ENCODE measurements around the gene HKDC1. TPM values are rescaled to one million over a fixed set of nuclear protein-coding genes. Genes with fewer than 3 reads are reported as not detected.

Gene HKDC1
- total and polyA plus RNA-seq, 8 donors = 3.7 to 11.1 (median 7.3) TPM

- Histone ChIP-seq H3K9me3 (no peaks in the 10 kb centered on the region), H3K27ac (peak overlapping the region; percentile 81 to 98 (median 94)), H3K36me3 (no peaks in the 10 kb centered on the region), H3K27me3 (no peaks in the 10 kb centered on the region), H3K4me3 (peak overlapping the region; percentile 74 to 98 (median 86)), H3K4me1 (peaks cover 7 to 12% (median 12%) of the 10 kb centered on the region in 3 donors)
- TF ChIP-seq CTCF (IDR thresholded peaks at IDR 0.05) = no peak
- FAIRE-seq (no peak), ATAC-seq (peak; percentile 9 to 34 (median 21)), DNase-seq (peak in 2 of 6 donors; percentile 20 to 37)
- 27 to 28% methylated on average over 21 of the region's 21 CpGs for WGBS, 2 donors
- intact Hi-C loops (cut with DNase I) = no loop called here
Observed at GRCh38 chr10:69179089-69179742, 40.9 kb upstream of the HKDC1 start.

- ATAC-seq = peak; percentile 96 to 98 (median 97)
- Histone ChIP-seq H3K4me1 (peaks cover 7 to 12% (median 12%) of the 10 kb centered on the region in 3 donors), H3K9me3 (no peaks in the 10 kb centered on the region), H3K27ac (peak within 1 kb of the TSS; percentile 81 to 98 (median 94)), H3K4me3 (peak within 1 kb of the TSS; percentile 74 to 98 (median 86)), H3K27me3 (no peaks in the 10 kb centered on the region), H3K36me3 (no peaks in the 10 kb centered on the region)
- WGBS, 2 donors = 0% methylated on average over 43 to 44 of the region's 44 CpGs
- DNase-seq = peak; percentile 80 to 96 (median 90)
- TF ChIP-seq CTCF (IDR thresholded peaks at IDR 0.05) = no peak
- intact Hi-C loops (cut with DNase I) = no loop called here
- FAIRE-seq = peak; percentile 67
Observed at GRCh38 chr10:69179743-69180524, 40.2 kb upstream of the HKDC1 start, which contains the start of gene SUPV3L1. TSS of gene SUPV3L1 (plus strand) at chr10:69180234. CDS start at chr10:69180292, 58 bp downstream.

- Histone ChIP-seq H3K4me1 (peaks cover 7 to 12% (median 12%) of the 10 kb centered on the region in 3 donors), H3K27me3 (no peaks in the 10 kb centered on the region), H3K9me3 (no peaks in the 10 kb centered on the region), H3K36me3 (no peaks in the 10 kb centered on the region), H3K4me3 (peak overlapping the region; percentile 74 to 98 (median 86)), H3K27ac (peak overlapping the region; percentile 81 to 98 (median 94))
- DNase-seq (no peak), FAIRE-seq (no peak), ATAC-seq (no peak)
- intact Hi-C loops (cut with DNase I) = no loop called here
- WGBS, 2 donors = 1 to 2% methylated on average over 29 of the region's 29 CpGs
- TF ChIP-seq CTCF (IDR thresholded peaks at IDR 0.05) = no peak
Observed at GRCh38 chr10:69180525-69181204, 39.5 kb upstream of the HKDC1 start.

GRCh38 chr10:69181433-69181832 is 38.7 kb upstream of the HKDC1 start:
- 34 to 47% methylated on average over 1 of the region's 1 CpG for WGBS, 2 donors
- no peak overlapping the region for H3K27ac ChIP-seq
- H3K36me3 ChIP-seq = peaks cover 0 to 3% (median 0%) of the 10 kb centered on the region in 3 donors
- DNase-seq (no peak), ATAC-seq (no peak), FAIRE-seq (no peak)
- H3K4me1 ChIP-seq = peaks cover 7 to 12% (median 12%) of the 10 kb centered on the region in 3 donors
- TF ChIP-seq CTCF (IDR thresholded peaks at IDR 0.05) = no peak
- H3K9me3 ChIP-seq = no peaks in the 10 kb centered on the region
- H3K4me3 ChIP-seq = peak overlapping the region in 3 of 4 donors; percentile 74 to 98 (median 97)
- no peaks in the 10 kb centered on the region for H3K27me3 ChIP-seq
- intact Hi-C loops (cut with DNase I) = no loop called here
